ENCODE measurements around the gene ACADVL.
A peak's percentile ranks its signal among the peaks of the same experiment; 100 is the strongest.

The ACADVL gene

GRCh38 chr17:7191571-7192270 lies 28.0 kb upstream of the ACADVL start:
- DNase-seq: no peak

- DNase-seq: no peak
Observed at GRCh38 chr17:7192271-7192937, 27.3 kb upstream of the ACADVL start.

GRCh38 chr17:7195971-7196370 lies 23.8 kb upstream of the ACADVL start:
- DNase-seq: no peak

GRCh38 chr17:7196651-7197401 lies 22.9 kb upstream of the ACADVL start:
- no peak for DNase-seq

GRCh38 chr17:7203391-7203790 lies 16.3 kb upstream of the ACADVL start:
- DNase-seq: no peak

GRCh38 chr17:7204336-7204735 lies 15.4 kb upstream of the ACADVL start:
- no peak for DNase-seq

- peak; percentile 96 for DNase-seq
Observed at GRCh38 chr17:7204828-7205461, 14.8 kb upstream of the ACADVL start.

- DNase-seq: no peak
Observed at GRCh38 chr17:7205561-7205960, 14.2 kb upstream of the ACADVL start.

GRCh38 chr17:7207120-7208001 lies 12.4 kb upstream of the ACADVL start:
- DNase-seq: no peak

GRCh38 chr17:7208027-7208571 lies 11.6 kb upstream of the ACADVL start:
- no peak for DNase-seq

- DNase-seq: no peak
Observed at GRCh38 chr17:7208754-7209460, 10.8 kb upstream of the ACADVL start.

- DNase-seq: no peak
Observed at GRCh38 chr17:7211491-7212273, 8.1 kb upstream of the ACADVL start.

GRCh38 chr17:7213895-7214299 lies 5.8 kb upstream of the ACADVL start:
- peak; percentile 81 for DNase-seq

- peak; percentile 100 for DNase-seq
Observed at GRCh38 chr17:7214300-7215135, 5.2 kb upstream of the ACADVL start.

- no peak for DNase-seq
Observed at GRCh38 chr17:7215136-7215638, 4.6 kb upstream of the ACADVL start.

- no peak for DNase-seq
Observed at GRCh38 chr17:7215652-7216180, 4.0 kb upstream of the ACADVL start.

- no peak for DNase-seq
Observed at GRCh38 chr17:7216242-7217112, 3.3 kb upstream of the ACADVL start.

All from activated CD4-positive, alpha-beta T cell treated with anti-CD3 and anti-CD28 coated beads, Interleukin-2, amount 50 U/mL, for 1 hour (primary cell).